Left lobe of liver (tissue), 2 donors: ENCODE measurements around the gene AEN. TPM values are rescaled to one million over a fixed set of nuclear protein-coding genes. Genes with fewer than 3 reads are reported as not detected.

Experiments used
- ATAC-seq: fragments of 200-7000 bp; cut with Tn5 transposase; one replicate; pipeline ENCODE4 v1.9.1; 2020; ENCODE audit warnings: mild to moderate bottlenecking, moderate library complexity
- DNase-seq: peaks from one replicate; pipeline ENCODE4 v3.0.0-alpha.2; 2020; ENCODE audit warnings: low spot score
- total RNA-seq: library from RNA; stranded (reverse); gene quantifications from one replicate; pipeline ENCODE4 v1.2.1, GENCODE V29; 2021
- donor health status: DM: no; HTN: no; CAD: no; lungs with moderate emphysema.
- donor health status: DM: no; HTN: yes; CAD: no.

Gene AEN
- total RNA-seq, 1 donor from 2014 or later = 7.1 TPM

DNA sequence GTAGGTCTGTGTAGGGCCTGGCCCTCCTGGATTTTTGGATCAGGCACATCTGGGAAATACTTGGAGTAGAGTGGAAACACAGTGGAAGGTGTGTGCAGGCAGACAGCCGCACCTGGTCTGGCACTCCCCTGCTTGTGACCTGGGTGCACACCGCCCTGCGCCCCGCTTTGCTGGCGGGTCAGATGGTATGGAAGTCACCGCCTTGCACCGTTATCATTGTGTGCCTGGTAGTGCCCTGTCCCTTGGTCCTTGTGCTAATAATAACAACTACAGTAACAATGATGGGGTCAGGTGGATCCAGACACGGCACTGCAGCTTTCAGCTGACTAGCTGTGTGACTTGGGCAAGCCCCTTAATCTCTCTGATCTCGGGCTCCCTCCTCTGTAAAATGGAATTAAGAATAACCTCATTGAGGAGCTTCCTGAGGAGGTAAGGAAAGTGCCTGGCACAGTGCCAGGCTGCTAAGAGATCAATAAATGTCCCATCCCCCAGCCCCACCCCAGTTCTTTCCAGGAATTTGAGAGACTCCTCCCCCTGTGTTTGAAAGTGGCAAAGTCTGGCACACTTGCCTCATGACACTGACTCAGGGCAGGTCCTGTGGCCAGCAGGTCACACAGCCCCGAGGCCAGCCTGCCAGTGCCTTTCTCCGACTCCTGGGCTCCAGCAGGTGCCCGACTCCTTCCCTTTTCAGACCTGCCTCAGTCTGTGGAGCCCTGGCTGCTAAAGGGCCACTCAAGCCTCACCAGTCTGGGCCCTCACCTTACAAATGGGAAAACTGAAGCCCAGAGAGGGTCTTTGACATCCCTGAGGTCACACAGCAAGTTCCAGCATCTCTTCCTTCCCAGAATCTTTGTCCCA lies 27.4 kb downstream of the AEN start:
- DNase-seq (peak; percentile 81), ATAC-seq (peak; percentile 86)

DNA sequence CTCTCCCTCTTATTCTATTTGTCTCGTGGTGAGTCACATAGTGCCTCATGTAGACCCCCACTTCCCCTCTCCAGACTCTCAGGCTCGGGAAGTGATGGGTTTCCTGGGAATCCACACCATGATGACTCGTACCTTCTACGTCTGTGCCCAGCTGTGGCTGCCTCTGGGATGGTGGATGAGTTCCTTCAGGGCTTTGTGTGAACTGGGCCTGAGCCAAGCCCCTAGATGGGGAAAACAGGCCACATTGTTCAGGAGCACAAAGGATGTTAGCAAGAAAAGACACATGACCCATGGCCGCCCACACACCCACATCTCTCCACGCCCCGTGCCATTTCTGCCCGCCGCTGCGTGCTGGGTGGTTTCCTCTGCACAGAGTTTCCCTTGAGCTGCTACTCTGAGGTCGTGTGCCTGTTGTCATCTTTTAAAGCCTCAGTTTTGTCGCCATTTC lies 28.2 kb downstream of the AEN start:
- ATAC-seq (no peak), DNase-seq (peak; percentile 42)

DNA sequence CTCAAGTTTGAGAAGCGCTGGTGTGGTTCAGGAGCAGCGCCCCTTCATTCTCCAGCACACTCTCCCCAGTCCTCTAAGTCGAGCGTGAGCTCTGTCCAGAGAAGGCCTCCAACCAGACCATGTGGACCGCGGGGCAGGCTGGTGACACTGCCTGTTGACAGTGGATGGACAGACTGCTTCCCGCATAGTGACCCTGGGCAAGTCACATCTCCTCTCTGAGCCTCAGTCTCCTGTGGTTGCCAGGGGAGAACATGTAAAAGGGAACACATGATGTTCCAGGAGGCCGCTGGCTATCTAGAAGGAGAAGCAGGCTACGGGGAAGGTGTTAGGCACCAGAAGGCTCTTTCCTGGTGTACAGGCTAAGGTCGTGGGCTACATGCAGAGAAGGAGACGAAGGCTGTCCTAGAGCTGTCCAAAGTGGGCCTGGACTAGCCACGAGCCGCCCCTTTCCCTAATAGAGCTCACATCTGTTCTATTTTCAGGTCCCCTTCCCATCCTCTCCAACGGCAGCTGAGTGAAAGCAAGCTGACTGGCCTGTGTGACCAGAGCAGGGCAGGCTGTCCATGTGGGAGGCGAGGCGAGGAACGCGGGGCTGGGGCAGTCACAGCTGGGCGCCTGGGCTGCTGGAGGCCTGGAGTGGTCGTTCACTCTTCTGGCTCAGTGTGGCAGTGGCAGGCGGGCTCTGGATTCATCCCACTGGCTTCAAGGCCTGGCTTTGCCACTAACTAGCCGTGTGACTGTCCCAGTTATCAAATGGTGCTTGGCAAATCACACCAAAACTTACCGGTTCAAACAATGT lies 28.8 kb downstream of the AEN start:
- ATAC-seq (no peak), DNase-seq (peak; percentile 40)

DNA sequence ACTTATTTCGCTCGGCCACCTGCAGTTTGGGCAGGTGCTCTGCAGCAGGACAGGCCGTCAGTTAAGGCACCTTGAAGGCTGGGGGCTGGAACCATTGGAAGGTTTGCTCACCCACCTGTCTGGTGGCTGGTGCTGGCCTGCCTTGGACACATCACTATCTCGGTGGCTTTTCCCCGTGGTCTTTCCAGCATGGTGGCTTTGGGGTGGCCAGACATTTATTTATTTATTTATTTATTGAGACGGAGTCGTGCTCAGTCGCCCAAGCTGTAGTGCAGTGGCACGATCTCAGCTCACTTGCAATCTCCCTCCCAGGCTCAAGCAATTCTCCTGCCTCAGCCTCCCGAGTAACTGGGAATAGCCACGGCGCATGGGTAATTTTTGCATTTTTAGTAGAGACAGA lies 29.4 kb downstream of the AEN start:
- DNase-seq = no peak
- ATAC-seq = no peak

DNA sequence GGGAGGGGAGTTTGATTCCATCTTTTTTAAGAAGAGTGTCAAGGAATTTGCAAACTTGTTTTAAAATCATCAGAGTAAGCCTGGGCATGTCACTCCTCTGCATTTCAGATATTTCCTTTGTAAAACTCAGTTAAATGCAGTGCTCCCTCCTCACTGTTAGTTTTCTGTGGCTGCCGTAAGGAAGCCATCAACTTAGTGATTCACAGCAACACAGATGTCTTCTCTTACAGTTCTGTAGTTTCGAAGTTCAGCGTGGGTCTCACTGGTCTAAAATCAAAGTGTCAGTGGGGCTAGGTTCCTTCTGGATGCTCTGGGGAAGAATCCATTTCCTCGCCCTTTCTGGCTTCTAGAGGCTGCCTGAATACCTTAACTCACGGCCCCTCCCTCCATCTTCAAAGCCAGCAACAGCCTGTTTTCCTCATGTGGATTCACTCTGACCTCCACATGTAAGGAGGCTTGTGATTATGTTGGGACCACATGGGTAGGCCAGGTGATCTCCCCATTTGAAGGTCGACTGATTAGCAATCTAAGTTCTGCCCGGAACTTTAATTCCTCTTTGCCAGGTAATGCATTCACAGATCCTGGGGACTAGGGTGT lies 30.1 kb downstream of the AEN start:
- DNase-seq (peak; percentile 11), ATAC-seq (no peak)

DNA sequence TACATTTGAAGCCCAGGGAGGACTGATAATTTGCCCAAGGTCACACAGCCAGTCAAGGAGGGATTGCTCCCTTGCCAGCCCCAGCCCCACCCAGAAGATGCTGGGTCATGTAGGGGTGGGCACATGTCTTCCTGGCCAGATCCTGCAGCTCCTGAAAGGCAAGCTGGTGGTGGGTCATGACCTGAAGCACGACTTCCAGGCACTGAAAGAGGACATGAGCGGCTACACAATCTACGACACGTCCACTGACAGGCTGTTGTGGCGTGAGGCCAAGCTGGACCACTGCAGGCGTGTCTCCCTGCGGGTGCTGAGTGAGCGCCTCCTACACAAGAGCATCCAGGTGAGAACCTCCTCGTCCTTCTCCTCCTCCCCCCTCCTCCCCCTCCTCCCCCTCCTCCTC lies 30.8 kb downstream of the AEN start:
- DNase-seq (peak; percentile 43), ATAC-seq (no peak)

DNA sequence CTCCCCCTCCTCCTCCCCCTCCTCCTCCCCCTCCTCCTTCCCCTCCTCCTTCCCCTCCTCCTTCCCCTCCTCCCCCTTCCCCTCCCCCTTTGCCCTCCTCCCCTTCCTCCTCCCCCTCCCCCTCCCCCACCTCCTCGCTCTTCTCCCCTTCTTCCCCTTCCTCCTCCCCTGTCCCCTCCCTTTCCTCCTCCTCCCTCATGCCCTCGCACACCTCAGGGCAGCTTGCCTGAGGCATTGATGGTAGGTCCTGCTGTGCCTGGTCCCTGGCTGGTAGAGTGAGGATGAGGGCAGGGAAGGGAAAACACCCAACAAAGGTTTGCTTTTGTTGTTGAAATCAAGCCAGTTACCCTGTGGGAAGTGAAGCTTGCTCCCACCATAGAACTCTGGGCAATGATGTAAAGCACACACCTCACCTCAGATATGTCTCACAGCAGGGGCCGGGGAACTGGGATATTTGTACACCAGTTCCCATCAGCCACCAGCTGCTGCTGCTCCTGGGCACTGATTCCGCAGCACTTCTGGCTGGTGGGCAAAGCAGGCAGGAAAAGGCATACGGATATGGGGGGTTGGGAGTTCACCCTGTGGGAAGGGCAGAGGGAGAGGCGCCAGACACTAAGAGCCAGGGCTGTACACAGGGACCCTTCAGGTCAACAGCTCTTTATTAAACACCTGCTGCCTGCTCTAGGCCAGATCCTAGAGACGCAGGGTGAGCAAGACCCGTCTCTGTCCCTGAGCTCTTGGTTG lies 31.5 kb downstream of the AEN start:
- DNase-seq = no peak
- no peak for ATAC-seq

DNA sequence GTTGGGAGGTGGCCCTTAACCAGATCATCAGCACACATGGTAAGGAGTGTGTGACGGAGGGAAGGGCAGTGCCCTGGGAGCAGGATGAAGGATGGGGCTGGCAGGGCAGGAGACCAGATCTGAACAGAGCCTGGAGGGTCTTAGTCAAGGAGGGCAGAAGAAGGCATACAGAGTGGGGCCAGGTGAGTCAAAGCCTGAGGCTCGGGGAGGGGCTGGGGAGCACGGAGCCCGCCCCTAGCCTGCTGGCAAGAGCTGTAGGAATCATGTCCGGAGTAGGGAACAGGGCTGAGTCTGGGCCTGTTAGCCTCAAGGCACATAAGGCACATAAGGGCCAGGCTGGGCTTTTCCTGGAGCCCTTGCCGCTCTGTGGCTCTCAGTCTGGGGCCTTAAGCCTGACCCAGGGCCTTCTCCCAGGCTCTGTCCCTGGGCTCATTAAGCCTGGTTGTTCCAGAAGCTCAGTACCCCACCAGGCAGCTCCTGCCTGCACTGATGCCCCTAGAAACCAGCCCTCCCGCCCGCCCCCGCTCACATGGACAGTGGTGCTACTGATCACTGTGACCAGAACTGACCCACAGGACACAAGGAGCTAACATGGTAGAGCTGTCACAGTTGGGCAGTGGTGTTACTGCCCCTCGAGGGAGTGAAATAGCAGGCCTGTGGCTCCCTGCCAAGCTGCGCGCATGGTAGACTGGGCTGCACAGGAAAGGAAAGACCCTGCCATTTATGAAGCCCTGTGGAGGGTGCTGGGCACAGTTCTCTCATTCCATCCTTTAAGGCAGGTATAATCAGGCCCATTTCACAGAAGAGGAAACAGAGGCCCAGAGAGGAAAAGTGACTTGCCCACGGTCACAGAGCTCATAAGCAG lies 32.3 kb downstream of the AEN start:
- no peak for DNase-seq

DNA sequence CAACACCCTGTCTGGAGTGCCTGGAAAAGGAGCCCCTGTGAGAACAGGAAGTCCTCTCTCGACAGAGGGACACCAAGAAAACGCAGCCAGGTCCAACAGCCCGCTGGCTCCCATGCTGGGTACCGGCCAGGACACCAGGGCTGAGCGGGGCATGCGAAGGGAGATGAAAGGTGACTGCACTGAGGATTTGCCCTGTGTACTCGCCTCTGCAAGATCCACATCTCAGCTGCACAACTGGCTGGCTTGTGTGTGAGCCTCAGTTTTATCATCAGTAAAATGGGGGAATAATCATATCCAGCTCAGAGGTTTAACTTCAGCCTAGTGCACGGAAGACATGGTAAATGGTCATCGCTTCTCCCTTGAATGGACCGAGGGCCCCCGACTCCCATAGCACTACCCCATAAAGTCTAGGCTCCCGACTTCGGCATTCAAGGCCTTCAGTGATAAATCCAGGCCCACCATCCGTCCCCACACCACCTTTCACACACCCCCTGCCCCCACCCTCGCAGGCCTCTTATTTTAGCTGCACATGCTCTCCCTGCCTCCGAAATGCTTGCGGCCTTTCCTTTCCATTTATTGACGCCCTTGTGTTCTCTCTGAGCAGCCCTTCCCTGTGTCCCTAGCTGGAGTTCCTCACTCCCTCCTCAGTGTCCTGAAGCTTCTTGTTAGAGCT lies 33.4 kb downstream of the AEN start:
- no peak for ATAC-seq
- DNase-seq = no peak

More for the DNA sequence above, 32.3 kb downstream of the AEN start:
- ATAC-seq = no peak

DNA sequence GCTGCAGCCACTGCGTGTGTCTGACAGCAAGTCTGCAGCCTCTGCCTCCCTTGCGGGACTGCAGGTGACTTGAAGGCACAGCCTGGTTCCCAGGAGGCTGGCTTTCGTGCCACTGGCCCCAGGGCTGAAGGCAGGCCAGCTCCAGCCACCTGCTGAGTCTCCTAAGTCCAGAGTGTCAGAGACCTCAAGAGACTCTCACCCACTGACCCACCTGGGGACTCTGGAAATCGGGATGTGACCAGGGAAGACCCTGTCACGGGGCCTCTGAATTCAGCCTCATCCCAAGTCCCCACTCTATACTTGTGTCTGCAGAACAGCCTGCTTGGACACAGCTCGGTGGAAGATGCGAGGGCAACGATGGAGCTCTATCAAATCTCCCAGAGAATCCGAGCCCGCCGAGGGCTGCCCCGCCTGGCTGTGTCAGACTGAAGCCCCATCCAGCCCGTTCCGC lies 34.0 kb downstream of the AEN start:
- DNase-seq (no peak), ATAC-seq (no peak)

DNA sequence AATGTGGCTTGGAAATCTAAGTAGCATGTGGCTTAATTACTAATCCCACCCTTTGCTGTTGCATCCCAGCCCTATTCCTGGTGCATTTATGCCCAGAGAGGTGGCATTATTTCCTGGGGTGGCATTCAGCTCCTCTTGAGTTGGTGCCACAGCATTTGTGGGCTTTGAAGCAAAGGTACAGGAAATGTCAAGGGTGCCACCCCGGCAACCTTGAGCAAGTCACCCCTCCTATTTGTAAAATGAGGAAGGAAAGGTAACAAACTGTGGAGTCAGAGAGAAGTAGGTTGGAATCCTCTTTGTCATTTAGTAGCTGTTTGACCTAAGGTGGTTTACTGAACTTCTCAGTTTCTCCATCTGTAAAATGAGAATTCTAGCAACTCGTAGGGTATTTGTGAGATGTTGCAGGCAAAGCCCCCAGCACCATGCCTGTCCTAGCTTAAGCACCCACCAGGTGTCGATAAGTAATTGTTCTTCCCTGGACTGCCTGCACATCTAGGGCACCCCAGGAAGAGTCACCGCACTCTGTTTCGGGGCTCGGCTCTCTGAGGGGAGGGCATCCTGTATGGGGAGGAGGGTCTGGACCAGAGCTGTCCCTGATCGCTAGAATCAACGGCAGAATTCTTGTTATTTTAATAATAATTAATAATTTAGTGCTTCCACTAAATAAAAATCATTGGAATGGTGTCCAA lies 34.8 kb downstream of the AEN start:
- DNase-seq = no peak
- no peak for ATAC-seq

DNA sequence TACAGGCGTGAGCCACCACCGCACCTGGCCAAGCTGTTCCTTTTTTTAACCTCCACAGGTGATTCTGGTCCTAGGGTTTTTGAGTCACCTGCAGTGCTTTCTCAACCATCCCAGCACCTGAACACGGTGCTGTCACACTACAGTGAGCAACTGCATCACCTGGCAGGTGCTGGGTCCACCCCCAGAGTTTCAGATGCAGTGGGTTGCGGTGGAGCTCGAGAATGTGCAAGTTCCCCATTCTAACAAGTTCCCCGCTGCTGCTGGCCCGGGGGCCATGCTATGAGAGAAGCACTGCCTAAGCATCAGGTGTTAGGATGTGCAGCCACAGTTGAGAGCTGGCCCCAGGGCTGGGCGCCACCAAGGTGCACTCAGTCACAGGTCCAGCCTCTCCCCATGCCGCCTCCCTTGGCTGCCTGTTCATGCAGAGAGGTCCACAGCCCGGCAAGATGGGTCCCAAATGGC lies 35.7 kb downstream of the AEN start:
- DNase-seq (no peak), ATAC-seq (peak; percentile 29)

DNA sequence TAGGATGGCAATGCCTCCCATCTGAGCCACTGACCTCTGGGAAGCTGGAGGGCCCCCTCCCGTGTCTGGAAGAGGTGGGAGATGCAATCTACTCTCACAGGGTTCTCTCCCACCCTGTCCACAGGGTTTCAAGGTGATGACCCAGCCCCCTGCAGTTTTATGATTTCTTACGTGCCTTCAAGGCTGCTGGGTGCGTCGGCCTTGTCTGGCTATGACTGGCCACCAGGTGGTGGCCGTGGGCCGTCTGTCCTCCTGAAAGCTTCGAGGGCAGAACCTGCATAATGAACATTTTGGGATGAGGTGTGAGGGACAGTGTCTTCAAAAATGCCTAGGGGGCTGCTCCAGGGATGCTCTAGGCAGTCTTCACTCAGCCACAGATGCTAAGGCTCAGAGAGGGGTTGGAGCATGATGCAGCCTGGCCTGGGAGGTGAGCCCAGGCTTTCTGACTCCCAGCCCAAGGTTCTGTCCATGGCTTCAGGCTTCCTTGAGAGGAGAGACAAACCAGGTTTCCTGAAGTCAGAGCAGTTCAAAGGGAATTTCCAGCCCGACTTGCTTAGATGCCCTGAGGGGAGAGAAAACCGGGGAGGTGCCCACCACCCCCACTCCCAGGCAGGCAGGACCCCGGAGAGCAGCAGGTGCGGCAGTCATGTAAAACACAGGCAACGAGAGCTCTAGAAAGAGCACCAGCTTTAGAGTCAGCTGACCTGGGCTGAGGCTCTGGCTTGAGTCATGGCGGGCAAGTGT lies 36.4 kb downstream of the AEN start:
- ATAC-seq = peak; percentile 83

DNA sequence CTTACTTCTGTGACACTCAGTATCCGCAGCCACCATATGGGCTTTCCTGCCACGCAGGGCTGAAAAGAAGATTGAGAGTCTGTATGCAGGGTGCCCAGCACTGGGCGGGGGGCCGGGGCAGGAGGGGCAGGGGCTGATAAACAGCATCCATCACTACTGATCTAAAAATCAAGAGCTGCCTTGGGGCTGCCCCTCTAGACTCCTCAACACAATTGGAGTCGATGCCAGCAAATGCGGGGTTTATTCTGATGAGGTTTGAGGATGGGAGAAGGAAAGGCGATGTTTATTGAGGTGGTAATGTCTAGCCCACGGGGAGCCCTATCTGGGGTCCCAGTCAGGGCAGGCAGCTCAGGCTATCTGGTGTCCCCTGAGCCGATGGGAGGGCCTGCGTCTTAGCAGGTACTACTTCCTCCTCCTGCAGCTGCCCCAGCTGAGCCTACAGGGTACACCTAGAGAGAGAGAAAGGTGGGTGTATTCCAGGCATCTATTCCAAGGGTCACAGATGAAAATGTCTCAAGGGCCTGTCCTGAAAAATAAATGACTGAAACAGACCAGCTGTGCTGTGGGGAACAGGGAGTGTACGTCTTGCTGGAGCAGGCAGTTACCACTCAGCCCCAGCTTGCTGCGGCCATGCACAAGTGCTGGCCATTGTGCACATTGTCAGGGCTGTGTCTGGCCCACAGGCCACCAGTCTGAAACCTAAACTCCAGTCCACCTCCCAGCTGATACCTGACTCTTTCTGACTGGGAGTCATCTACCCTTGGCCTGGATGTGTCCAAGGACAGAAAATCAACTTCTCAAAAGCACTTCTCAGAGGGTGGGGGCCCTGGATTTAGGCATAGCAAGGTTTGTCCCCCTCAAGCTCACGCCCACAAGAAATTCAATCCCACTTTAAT lies 37.2 kb downstream of the AEN start:
- DNase-seq = no peak

More for the DNA sequence above, 36.4 kb downstream of the AEN start:
- DNase-seq = no peak

DNA sequence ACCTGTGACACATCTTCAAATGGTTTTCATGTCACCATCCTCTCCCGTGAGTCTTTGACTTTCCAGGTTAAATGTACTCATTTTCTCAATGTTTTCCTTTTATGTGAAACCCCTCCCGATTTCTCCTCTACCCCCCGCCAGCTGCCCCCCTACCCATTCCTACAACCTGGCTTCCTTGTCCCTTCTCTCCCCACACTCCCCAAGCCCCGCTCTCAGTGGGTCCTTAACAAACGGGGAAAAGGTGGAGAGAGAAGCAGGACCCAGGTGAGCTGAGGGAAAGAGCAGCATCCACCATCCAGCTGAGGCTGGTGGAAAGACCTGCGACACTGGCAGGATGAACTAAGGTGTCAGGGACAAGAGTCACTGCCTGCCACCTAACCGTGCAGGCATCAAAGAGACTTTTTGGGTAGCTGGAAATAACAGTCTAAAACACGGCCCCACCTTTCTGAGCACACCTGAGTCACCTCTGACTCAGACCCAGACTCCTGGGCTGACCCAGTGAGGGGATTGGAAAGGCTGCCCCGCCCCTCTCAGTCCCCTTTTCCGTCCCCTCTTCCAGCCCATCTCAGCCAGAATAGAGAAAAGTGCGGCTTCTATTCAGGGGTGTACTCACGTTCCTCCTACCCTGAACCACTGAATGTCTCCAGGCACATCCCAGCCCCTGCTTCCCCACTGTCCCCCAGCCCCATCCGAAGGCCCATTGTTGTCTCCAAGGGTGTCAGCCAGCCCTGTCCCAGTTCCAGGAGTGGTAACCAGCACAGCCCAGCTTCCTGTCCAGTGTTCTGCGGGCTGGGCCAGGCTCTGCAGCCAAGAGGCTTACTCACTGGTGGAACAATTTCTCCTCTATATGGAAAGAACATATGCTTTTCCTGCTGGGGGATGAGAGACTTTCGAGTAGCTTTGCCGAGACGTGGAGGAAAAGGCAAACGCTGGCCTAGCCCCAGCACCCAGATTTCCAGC lies 38.1 kb downstream of the AEN start:
- ATAC-seq = no peak
- no peak for DNase-seq

More for the DNA sequence above, 37.2 kb downstream of the AEN start:
- ATAC-seq = no peak
